Measurements from ENCODE around the gene NLRX1.
"Not testable (repeated sequence)": the region's sequence is repeated elsewhere in the genome, so short reads cannot be mapped to it uniquely, and the experiment has no call there.

NLRX1 gene, protein sequence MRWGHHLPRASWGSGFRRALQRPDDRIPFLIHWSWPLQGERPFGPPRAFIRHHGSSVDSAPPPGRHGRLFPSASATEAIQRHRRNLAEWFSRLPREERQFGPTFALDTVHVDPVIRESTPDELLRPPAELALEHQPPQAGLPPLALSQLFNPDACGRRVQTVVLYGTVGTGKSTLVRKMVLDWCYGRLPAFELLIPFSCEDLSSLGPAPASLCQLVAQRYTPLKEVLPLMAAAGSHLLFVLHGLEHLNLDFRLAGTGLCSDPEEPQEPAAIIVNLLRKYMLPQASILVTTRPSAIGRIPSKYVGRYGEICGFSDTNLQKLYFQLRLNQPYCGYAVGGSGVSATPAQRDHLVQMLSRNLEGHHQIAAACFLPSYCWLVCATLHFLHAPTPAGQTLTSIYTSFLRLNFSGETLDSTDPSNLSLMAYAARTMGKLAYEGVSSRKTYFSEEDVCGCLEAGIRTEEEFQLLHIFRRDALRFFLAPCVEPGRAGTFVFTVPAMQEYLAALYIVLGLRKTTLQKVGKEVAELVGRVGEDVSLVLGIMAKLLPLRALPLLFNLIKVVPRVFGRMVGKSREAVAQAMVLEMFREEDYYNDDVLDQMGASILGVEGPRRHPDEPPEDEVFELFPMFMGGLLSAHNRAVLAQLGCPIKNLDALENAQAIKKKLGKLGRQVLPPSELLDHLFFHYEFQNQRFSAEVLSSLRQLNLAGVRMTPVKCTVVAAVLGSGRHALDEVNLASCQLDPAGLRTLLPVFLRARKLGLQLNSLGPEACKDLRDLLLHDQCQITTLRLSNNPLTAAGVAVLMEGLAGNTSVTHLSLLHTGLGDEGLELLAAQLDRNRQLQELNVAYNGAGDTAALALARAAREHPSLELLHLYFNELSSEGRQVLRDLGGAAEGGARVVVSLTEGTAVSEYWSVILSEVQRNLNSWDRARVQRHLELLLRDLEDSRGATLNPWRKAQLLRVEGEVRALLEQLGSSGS

DNA sequence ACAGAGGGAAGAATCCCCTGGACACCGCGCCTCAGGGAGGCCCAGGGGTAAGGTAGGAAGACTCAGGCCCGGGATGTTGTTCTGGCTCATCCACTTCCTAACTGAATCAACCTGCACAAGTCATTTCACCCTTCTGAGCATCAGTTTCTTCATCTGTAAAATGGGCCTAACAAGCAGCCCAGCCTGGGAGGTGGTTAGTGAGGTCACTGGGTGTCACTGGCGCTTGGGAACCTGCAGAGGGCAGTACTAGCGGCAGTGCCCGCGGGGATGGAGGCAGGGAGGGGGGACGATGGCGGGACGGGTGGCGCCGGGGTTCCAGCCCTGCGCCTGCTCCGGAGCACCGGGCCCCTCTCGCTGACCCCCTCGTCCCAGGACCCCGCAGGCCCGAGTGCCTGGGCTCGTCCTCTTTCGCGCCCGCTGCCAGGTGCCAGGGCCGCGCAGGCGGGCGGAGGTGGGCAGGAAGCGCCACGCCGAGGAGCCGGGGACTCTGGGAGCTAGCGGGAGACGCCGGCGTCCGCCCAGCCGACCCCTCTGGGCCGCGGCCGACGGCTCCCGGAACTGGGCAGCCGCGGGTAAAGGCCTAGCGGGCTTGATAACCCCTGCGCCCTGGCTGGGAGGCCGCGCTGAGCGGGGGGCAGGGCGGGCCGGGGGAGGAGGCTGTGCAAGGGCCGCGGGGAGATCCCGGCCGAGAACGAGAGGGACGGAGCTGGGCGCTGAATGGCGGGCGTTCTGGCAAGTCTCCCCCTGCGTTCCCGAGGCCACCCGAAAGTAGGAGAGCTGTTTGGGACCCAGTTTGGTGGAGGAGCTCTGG lies at the start of gene NLRX1:
Gene NLRX1, plus strand, starts transcription at position 255 of the 811 bp plus-strand sequence. CDS start 2,679 bp downstream, outside the sequence.
- Histone ChIP-seq H3K27ac (ENCODE audit: low read length) (peak within 1 kb of the TSS; percentile 64), H3K27me3 (ENCODE audit: insufficient read depth, low read length) (no peaks in the 10 kb centered on the region), H3K4me1 (ENCODE audit: insufficient read depth, low read length) (peaks cover 8% of the 10 kb centered on the region), H3K9ac (ENCODE audit: low read depth, low read length) (peak within 1 kb of the TSS; percentile 86), H3K9me3 (ENCODE audit: insufficient read depth, low read depth, low read length) (no peaks in the 10 kb centered on the region), H3K4me3 (ENCODE audit: low read length) (peak within 1 kb of the TSS; percentile 91), H3K36me3 (ENCODE audit: insufficient read depth, low read depth, low read length) (no peaks in the 10 kb centered on the region)

DNA sequence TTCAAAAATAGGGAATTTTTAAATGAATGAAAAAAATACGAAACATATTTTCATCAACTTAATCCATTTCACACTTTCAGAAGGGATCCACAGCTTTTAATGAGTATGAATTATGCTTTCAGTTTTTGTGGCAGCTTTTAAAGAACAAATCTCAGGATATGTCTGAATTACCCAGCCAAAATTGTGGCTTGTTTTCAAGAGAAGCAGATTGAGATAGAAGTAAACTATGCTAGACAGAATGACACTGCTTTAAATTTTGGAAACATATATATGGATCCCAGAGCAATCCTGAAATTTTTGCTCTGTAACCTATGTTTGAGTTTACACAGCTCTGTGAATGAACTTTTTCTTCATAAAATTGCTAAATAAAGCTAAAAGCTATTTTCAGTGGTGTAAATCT lies 49.6 kb upstream of the NLRX1 start:
- H3K9ac ChIP-seq (ENCODE audit: low read depth, low read length), result no peak overlapping the region
- H3K36me3 ChIP-seq (ENCODE audit: insufficient read depth, low read depth, low read length), result peaks cover 3% of the 10 kb centered on the region
- H3K27ac ChIP-seq (ENCODE audit: low read length), result no peak overlapping the region
- H3K27me3 ChIP-seq (ENCODE audit: insufficient read depth, low read length), result no peaks in the 10 kb centered on the region
- H3K4me1 ChIP-seq (ENCODE audit: insufficient read depth, low read length), result peaks cover 9% of the 10 kb centered on the region
- H3K9me3 ChIP-seq (ENCODE audit: insufficient read depth, low read depth, low read length), result no peaks in the 10 kb centered on the region
- no peak overlapping the region for H3K4me3 ChIP-seq (ENCODE audit: low read length)

DNA sequence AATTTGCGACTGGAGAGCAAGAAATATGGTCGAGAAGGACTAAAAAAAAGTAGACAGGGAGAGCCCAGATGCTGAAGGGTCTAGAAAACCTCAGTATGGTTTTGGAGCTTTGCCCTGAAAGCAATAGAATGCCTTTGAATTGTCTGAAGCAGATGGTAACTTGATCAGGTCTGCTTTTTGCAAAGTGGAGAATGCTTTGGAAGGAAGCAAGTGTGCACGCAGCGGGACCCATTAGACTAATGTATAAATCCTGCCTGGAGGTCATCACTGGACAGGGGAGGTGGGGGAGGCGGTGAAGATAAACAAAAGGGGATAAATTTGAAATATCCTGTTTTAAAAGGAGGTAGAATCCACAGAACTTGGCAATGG lies 47.9 kb upstream of the NLRX1 start:
- H3K4me1 ChIP-seq (ENCODE audit: insufficient read depth, low read length), result peaks cover 9% of the 10 kb centered on the region
- H3K9ac ChIP-seq (ENCODE audit: low read depth, low read length), result peak overlapping the region; percentile 72; the same call in 1 of the 2 replicates
- H3K36me3 ChIP-seq (ENCODE audit: insufficient read depth, low read depth, low read length), result peaks cover 10% of the 10 kb centered on the region
- H3K27me3 ChIP-seq (ENCODE audit: insufficient read depth, low read length), result no peaks in the 10 kb centered on the region
- no peak overlapping the region for H3K27ac ChIP-seq (ENCODE audit: low read length)
- no peaks in the 10 kb centered on the region for H3K9me3 ChIP-seq (ENCODE audit: insufficient read depth, low read depth, low read length)
- H3K4me3 ChIP-seq (ENCODE audit: low read length), result peak overlapping the region; percentile 68

DNA sequence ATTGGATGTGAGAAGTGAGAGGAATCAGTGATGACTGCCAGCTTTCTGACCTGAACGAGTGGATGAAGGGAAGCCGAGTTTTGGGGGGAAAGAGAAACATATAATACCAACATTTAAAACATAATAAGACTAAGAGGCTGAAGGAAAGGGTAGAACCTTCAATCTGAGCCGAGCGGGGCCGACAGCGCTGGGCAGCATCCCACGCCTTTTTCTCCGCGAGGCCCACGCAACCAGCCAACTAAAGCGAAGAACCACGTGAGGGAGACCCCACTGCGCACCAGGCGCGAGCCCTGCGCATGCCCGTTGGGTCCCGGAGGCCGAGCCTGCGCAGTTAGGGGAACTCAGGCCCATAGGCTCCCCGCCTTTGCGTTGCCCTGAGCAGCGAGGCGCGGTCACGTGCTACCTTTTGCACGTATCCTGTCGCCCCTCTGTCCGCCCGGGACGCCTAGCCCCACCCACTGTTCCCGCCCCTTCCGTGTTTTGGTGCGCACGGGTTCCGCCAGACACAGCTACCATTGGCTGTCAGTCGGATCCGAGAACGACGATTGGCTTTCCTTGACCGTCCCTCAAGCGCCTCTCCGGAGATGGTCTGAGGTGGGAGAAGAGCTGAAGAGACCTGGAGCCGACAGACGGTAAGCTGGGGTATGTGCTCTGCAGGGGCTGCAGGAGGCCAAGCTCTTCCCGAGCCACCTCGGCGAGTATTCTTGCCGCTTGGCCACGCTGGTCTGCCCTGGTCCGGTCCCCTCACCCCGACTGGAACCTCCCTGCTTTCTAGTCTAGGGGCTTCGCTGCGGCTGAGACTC lies 47.3 kb upstream of the NLRX1 start, which contains the start of gene HINFP:
Gene HINFP, plus strand, starts transcription at position 573 of the 803 bp plus-strand sequence. CDS start 5,365 bp downstream, outside the sequence.
- peak within 1 kb of the TSS; percentile 93 for H3K9ac ChIP-seq (ENCODE audit: low read depth, low read length)
- H3K36me3 ChIP-seq (ENCODE audit: insufficient read depth, low read depth, low read length), result peaks cover 10% of the 10 kb centered on the region
- no peaks in the 10 kb centered on the region for H3K27me3 ChIP-seq (ENCODE audit: insufficient read depth, low read length)
- H3K27ac ChIP-seq (ENCODE audit: low read length), result peak within 1 kb of the TSS; percentile 77
- peaks cover 9% of the 10 kb centered on the region for H3K4me1 ChIP-seq (ENCODE audit: insufficient read depth, low read length)
- peak within 1 kb of the TSS; percentile 97 for H3K4me3 ChIP-seq (ENCODE audit: low read length)
- H3K9me3 ChIP-seq (ENCODE audit: insufficient read depth, low read depth, low read length), result no peaks in the 10 kb centered on the region

DNA sequence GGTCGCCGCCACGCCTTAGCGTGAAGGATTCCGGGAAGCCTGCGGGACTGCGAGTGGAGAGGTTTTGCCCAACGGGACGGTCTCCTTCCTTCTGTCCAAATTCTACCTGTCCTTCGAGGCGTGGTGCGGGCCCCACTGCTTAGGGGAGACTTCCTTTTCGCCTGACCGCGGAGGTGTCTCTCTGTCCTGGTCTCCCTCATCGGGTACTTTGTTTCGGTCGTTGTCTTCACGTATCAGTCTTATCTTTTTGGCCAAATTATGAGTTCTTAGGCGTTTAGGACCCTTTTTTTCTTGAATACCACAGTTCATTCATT lies 46.8 kb upstream of the NLRX1 start:
- H3K27ac ChIP-seq (ENCODE audit: low read length), result peak overlapping the region; percentile 77
- H3K36me3 ChIP-seq (ENCODE audit: insufficient read depth, low read depth, low read length), result peaks cover 10% of the 10 kb centered on the region
- peak overlapping the region; percentile 97 for H3K4me3 ChIP-seq (ENCODE audit: low read length)
- H3K4me1 ChIP-seq (ENCODE audit: insufficient read depth, low read length), result peaks cover 9% of the 10 kb centered on the region
- no peaks in the 10 kb centered on the region for H3K9me3 ChIP-seq (ENCODE audit: insufficient read depth, low read depth, low read length)
- no peaks in the 10 kb centered on the region for H3K27me3 ChIP-seq (ENCODE audit: insufficient read depth, low read length)
- H3K9ac ChIP-seq (ENCODE audit: low read depth, low read length), result peak overlapping the region; percentile 93

DNA sequence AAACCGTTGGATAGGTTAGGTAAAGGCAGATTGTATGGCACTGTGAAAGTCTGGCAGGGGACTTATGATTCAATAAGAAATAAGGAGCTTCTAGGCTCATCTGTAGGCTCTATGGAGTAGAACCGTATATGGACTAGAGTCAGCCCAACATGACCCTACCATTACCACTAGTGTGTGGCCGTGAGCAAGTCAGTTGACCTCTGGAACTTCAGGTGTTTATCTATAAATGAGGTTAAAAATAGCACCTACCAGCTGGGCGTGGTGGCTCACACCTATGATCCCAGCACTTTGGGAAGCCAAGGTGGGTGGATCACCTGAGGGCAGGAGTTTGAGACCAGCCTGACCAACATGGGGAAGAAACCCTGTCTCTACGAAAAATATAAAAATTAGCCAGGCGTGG lies 42.7 kb upstream of the NLRX1 start:
- H3K9me3 ChIP-seq (ENCODE audit: insufficient read depth, low read depth, low read length), result no peaks in the 10 kb centered on the region
- no peak overlapping the region for H3K27ac ChIP-seq (ENCODE audit: low read length)
- H3K4me1 ChIP-seq (ENCODE audit: insufficient read depth, low read length), result peaks cover 6% of the 10 kb centered on the region
- H3K4me3 ChIP-seq (ENCODE audit: low read length), result no peak overlapping the region
- peaks cover 24% of the 10 kb centered on the region for H3K36me3 ChIP-seq (ENCODE audit: insufficient read depth, low read depth, low read length)
- H3K9ac ChIP-seq (ENCODE audit: low read depth, low read length), result no peak overlapping the region
- no peaks in the 10 kb centered on the region for H3K27me3 ChIP-seq (ENCODE audit: insufficient read depth, low read length)

DNA sequence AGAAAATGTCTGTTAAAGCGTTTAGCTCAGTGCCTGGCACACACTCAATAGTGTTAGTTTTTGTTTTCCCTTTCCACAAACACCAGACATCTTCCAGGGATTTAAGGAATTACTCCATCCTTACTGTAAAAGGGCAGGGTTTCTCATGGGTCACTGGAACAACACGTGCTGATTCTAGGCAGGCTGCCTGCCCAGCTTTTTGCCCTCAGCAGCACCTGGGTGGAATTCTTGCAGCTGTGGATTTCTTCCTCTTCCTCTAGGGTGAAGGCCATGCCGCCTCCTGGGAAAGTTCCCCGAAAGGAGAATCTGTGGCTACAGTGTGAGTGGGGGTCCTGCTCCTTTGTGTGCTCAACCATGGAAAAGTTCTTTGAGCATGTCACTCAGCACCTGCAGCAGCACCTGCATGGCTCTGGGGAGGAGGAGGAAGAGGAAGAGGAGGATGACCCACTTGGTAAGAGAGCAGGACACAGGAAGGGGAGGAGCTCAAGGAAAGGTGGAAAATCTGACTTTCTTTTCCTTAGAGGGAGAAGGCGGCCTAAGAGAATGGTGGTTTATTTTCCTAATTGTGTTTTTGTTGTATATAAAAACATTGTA lies 41.8 kb upstream of the NLRX1 start:
- Histone ChIP-seq H3K36me3 (ENCODE audit: insufficient read depth, low read depth, low read length) (peaks cover 33% of the 10 kb centered on the region), H3K4me1 (ENCODE audit: insufficient read depth, low read length) (peaks cover 6% of the 10 kb centered on the region), H3K9ac (ENCODE audit: low read depth, low read length) (no peak overlapping the region), H3K4me3 (ENCODE audit: low read length) (no peak overlapping the region), H3K27me3 (ENCODE audit: insufficient read depth, low read length) (no peaks in the 10 kb centered on the region), H3K27ac (ENCODE audit: low read length) (no peak overlapping the region), H3K9me3 (ENCODE audit: insufficient read depth, low read depth, low read length) (no peaks in the 10 kb centered on the region)

DNA sequence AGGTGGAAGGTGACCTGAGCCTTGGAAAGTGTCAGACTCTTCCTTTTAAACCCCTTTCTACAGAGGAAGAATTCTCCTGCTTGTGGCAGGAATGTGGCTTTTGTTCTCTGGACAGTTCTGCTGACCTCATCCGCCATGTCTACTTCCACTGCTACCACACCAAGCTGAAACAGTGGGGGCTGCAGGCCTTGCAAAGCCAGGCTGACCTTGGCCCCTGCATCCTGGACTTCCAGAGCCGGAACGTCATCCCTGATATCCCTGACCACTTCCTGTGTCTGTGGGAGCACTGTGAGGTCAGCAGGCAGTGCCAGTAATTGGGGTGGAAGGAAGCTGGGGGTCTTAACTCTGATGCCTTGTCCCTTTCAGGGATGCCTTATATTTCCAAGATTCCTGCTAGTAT lies 37.9 kb upstream of the NLRX1 start:
- Histone ChIP-seq H3K4me3 (ENCODE audit: low read length) (no peak overlapping the region), H3K9me3 (ENCODE audit: insufficient read depth, low read depth, low read length) (no peaks in the 10 kb centered on the region), H3K27ac (ENCODE audit: low read length) (no peak overlapping the region), H3K27me3 (ENCODE audit: insufficient read depth, low read length) (no peaks in the 10 kb centered on the region), H3K36me3 (ENCODE audit: insufficient read depth, low read depth, low read length) (peaks cover 56% of the 10 kb centered on the region), H3K9ac (ENCODE audit: low read depth, low read length) (no peak overlapping the region), H3K4me1 (ENCODE audit: insufficient read depth, low read length) (no peaks in the 10 kb centered on the region)

DNA sequence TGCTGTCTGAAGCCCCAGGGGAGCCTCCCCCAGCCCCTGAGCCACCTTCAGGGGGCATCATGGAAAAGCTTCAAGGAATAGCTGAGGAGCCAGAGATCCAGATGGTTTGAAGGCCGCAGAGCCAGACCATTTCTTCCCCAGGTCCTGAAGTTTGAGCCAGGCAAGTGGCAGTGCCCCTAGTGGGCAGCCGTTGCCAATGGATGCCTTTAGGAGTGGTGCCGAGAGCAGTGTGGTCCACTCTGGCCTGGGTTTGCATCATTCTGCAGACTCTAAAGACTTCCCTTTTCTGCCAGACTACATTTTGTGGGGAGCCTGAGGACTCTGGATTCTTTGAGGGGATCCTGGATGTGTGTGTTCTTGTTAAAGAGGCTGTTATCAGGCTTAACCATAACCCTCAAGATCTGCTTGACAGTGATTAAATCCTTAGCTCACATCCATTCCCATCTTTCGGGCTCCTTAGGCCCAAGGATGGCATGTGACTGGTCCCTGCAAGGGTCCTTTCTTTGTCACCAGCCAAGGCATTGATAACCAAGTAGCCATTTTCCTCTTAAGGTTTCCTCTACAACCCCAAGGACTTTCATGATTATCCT lies 34.0 kb upstream of the NLRX1 start:
- H3K4me3 ChIP-seq (ENCODE audit: low read length), result no peak overlapping the region
- no peaks in the 10 kb centered on the region for H3K9me3 ChIP-seq (ENCODE audit: insufficient read depth, low read depth, low read length)
- peaks cover 53% of the 10 kb centered on the region for H3K36me3 ChIP-seq (ENCODE audit: insufficient read depth, low read depth, low read length)
- no peaks in the 10 kb centered on the region for H3K4me1 ChIP-seq (ENCODE audit: insufficient read depth, low read length)
- H3K9ac ChIP-seq (ENCODE audit: low read depth, low read length), result no peak overlapping the region
- no peak overlapping the region for H3K27ac ChIP-seq (ENCODE audit: low read length)
- no peaks in the 10 kb centered on the region for H3K27me3 ChIP-seq (ENCODE audit: insufficient read depth, low read length)

DNA sequence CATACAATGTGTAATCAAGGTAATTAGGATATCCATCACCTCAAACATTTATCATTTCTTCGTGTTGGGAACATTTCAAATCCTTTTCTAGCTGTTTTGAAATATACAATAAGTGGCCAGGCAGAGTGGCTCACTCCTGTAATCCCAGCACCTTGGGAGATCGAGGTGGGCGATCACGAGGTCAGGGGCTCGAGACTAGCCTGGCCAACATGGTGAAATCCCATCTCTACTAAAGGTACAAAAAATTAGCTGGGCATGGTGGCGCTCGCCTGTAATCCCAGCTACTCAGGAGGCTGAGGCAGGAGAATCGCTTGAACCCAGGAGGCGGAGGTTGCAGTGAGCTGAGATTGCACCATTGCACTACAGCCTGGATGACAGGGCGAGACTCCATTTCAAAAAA lies 29.2 kb upstream of the NLRX1 start:
- not testable (repeated sequence) for H3K9ac ChIP-seq (ENCODE audit: low read depth, low read length); H3K27ac ChIP-seq (ENCODE audit: low read length); H3K27me3 ChIP-seq (ENCODE audit: insufficient read depth, low read length); H3K4me1 ChIP-seq (ENCODE audit: insufficient read depth, low read length); H3K4me3 ChIP-seq (ENCODE audit: low read length); H3K9me3 ChIP-seq (ENCODE audit: insufficient read depth, low read depth, low read length); H3K36me3 ChIP-seq (ENCODE audit: insufficient read depth, low read depth, low read length)

Measured in iPS-20b (cell line).